Stomach smooth muscle (tissue), 2 donors: ENCODE data around the gene JAG2.

ENCODE experiments used
- H3K27ac ChIP-seq: one replicate; pipeline ENCODE4 v1.7.0; 2013; ENCODE audit warnings: mild to moderate bottlenecking, low read length, inconsistent platforms
- H3K27me3 ChIP-seq, 2 donors: one replicate each; pipeline ENCODE4 v1.7.0; 2013; ENCODE audit warnings: low read length in 2 of 2; ENCODE audit not compliant: insufficient read depth in 2 of 2, control insufficient read depth in 1 of 2
- H3K36me3 ChIP-seq, 2 donors: one replicate each; pipeline ENCODE4 v1.7.0; 2013; ENCODE audit warnings: low read length in 2 of 2; ENCODE audit not compliant: control insufficient read depth in 2 of 2, insufficient read depth in 2 of 2
- H3K4me1 ChIP-seq: one replicate; pipeline ENCODE4 v1.7.0; 2013; ENCODE audit warnings: low read length; ENCODE audit not compliant: control insufficient read depth, insufficient read depth
- H3K4me3 ChIP-seq, 2 donors: one replicate each; pipeline ENCODE4 v1.7.0; 2013; ENCODE audit warnings: low read length in 2 of 2
- H3K9ac ChIP-seq, 2 donors: one replicate each; pipeline ENCODE4 v1.7.0; 2013; ENCODE audit warnings: low read length in 2 of 2, mild to moderate bottlenecking in 1 of 2
- H3K9me3 ChIP-seq, 2 donors: one replicate each; pipeline ENCODE4 v1.7.0; 2013; ENCODE audit warnings: low read length in 2 of 2; ENCODE audit not compliant: control insufficient read depth in 2 of 2
- donor health status: healthy.
- donor health status: Pancreatic carcinoma.

Gene JAG2

GRCh38 chr14:105209646-105210045 lies 41.1 kb upstream of the JAG2 start:
- H3K9me3 ChIP-seq: no peaks in the 10 kb centered on the region
- no peak overlapping the region for H3K27ac ChIP-seq
- peaks cover 0 to 12% of the 10 kb centered on the region in 2 donors for H3K36me3 ChIP-seq
- H3K9ac ChIP-seq: no peak overlapping the region
- H3K4me3 ChIP-seq: no peak overlapping the region
- no peaks in the 10 kb centered on the region for H3K27me3 ChIP-seq
- H3K4me1 ChIP-seq: peaks cover 22% of the 10 kb centered on the region

- Histone ChIP-seq H3K4me1 (peaks cover 27% of the 10 kb centered on the region), H3K27me3 (no peaks in the 10 kb centered on the region), H3K36me3 (peaks cover 0 to 12% of the 10 kb centered on the region in 2 donors)
These were observed 40.5 kb upstream of the JAG2 start for GRCh38 chr14:105209091-105209490.

GRCh38 chr14:105208738-105209075 lies 40.1 kb upstream of the JAG2 start:
- Histone ChIP-seq H3K9ac (no peak overlapping the region), H3K36me3 (peaks cover 0 to 9% of the 10 kb centered on the region in 2 donors), H3K27me3 (no peaks in the 10 kb centered on the region), H3K4me3 (no peak overlapping the region), H3K9me3 (no peaks in the 10 kb centered on the region), H3K27ac (no peak overlapping the region), H3K4me1 (peaks cover 31% of the 10 kb centered on the region)

More at GRCh38 chr14:105209091-105209490, 40.5 kb upstream of the JAG2 start:
- Histone ChIP-seq H3K9me3 (no peaks in the 10 kb centered on the region), H3K9ac (no peak overlapping the region), H3K27ac (no peak overlapping the region), H3K4me3 (no peak overlapping the region)

- no peak overlapping the region for H3K27ac ChIP-seq
- H3K36me3 ChIP-seq: peaks cover 0 to 9% of the 10 kb centered on the region in 2 donors
- no peaks in the 10 kb centered on the region for H3K9me3 ChIP-seq
- H3K9ac ChIP-seq: no peak overlapping the region
- peaks cover 34% of the 10 kb centered on the region for H3K4me1 ChIP-seq
- H3K27me3 ChIP-seq: no peaks in the 10 kb centered on the region
- no peak overlapping the region for H3K4me3 ChIP-seq
These were observed 39.6 kb upstream of the JAG2 start for GRCh38 chr14:105207996-105208737.

- Histone ChIP-seq H3K9ac (no peak overlapping the region), H3K27me3 (no peaks in the 10 kb centered on the region), H3K9me3 (no peaks in the 10 kb centered on the region), H3K36me3 (peaks cover 0 to 9% of the 10 kb centered on the region in 2 donors), H3K4me1 (peaks cover 36% of the 10 kb centered on the region), H3K4me3 (no peak overlapping the region), H3K27ac (no peak overlapping the region)
These were observed 38.9 kb upstream of the JAG2 start for GRCh38 chr14:105207460-105207901.

- H3K9ac ChIP-seq: no peak overlapping the region
- no peak overlapping the region for H3K4me3 ChIP-seq
- H3K27ac ChIP-seq: no peak overlapping the region
- peaks cover 38% of the 10 kb centered on the region for H3K4me1 ChIP-seq
- H3K36me3 ChIP-seq: peaks cover 0 to 8% of the 10 kb centered on the region in 2 donors
- H3K9me3 ChIP-seq: no peaks in the 10 kb centered on the region
- H3K27me3 ChIP-seq: peaks cover 0 to 2% of the 10 kb centered on the region in 2 donors
These were observed 38.3 kb upstream of the JAG2 start for GRCh38 chr14:105206873-105207272.

- peaks cover 0 to 5% of the 10 kb centered on the region in 2 donors for H3K36me3 ChIP-seq
- H3K9me3 ChIP-seq: no peaks in the 10 kb centered on the region
- H3K27ac ChIP-seq: no peak overlapping the region
- peaks cover 5 to 13% of the 10 kb centered on the region in 2 donors for H3K27me3 ChIP-seq
- no peak overlapping the region for H3K4me3 ChIP-seq
- H3K9ac ChIP-seq: no peak overlapping the region
- H3K4me1 ChIP-seq: peaks cover 46% of the 10 kb centered on the region
These were observed 37.2 kb upstream of the JAG2 start for GRCh38 chr14:105205673-105206208.

GRCh38 chr14:105204931-105205672 lies 36.5 kb upstream of the JAG2 start:
- H3K9me3 ChIP-seq: no peaks in the 10 kb centered on the region
- H3K4me3 ChIP-seq: no peak overlapping the region
- H3K4me1 ChIP-seq: peaks cover 46% of the 10 kb centered on the region
- peaks cover 10 to 20% of the 10 kb centered on the region in 2 donors for H3K27me3 ChIP-seq
- H3K9ac ChIP-seq: no peak overlapping the region
- H3K36me3 ChIP-seq: peaks cover 0 to 5% of the 10 kb centered on the region in 2 donors
- no peak overlapping the region for H3K27ac ChIP-seq

- Histone ChIP-seq H3K9ac (no peak overlapping the region), H3K9me3 (no peaks in the 10 kb centered on the region), H3K27me3 (peaks cover 17 to 27% of the 10 kb centered on the region in 2 donors), H3K36me3 (peaks cover 0 to under 1% of the 10 kb centered on the region in 2 donors), H3K4me1 (peaks cover 46% of the 10 kb centered on the region), H3K4me3 (no peak overlapping the region), H3K27ac (no peak overlapping the region)
These were observed 35.8 kb upstream of the JAG2 start for GRCh38 chr14:105204206-105204930.

GRCh38 chr14:105203701-105204100 lies 35.1 kb upstream of the JAG2 start:
- H3K27me3 ChIP-seq: peaks cover 17 to 33% of the 10 kb centered on the region in 2 donors
- H3K27ac ChIP-seq: no peak overlapping the region
- H3K9me3 ChIP-seq: no peaks in the 10 kb centered on the region
- no peaks in the 10 kb centered on the region for H3K36me3 ChIP-seq
- no peak overlapping the region for H3K9ac ChIP-seq
- no peak overlapping the region for H3K4me3 ChIP-seq
- H3K4me1 ChIP-seq: peaks cover 50% of the 10 kb centered on the region
